GM19351 (cell line): Measurements from ENCODE around the gene VMP1.
"Not testable (repeated sequence)": the region's sequence is repeated elsewhere in the genome, so short reads cannot be mapped to it uniquely, and the experiment has no call there.

Experiments used
- ATAC-seq: cut with Tn5 transposase; IDR thresholded peaks from one replicate; pipeline ENCODE4 v1.9.1; 2021; ENCODE audit warnings: mild to moderate bottlenecking, moderate library complexity; ENCODE audit not compliant: unreplicated experiment

VMP1 gene

DNA sequence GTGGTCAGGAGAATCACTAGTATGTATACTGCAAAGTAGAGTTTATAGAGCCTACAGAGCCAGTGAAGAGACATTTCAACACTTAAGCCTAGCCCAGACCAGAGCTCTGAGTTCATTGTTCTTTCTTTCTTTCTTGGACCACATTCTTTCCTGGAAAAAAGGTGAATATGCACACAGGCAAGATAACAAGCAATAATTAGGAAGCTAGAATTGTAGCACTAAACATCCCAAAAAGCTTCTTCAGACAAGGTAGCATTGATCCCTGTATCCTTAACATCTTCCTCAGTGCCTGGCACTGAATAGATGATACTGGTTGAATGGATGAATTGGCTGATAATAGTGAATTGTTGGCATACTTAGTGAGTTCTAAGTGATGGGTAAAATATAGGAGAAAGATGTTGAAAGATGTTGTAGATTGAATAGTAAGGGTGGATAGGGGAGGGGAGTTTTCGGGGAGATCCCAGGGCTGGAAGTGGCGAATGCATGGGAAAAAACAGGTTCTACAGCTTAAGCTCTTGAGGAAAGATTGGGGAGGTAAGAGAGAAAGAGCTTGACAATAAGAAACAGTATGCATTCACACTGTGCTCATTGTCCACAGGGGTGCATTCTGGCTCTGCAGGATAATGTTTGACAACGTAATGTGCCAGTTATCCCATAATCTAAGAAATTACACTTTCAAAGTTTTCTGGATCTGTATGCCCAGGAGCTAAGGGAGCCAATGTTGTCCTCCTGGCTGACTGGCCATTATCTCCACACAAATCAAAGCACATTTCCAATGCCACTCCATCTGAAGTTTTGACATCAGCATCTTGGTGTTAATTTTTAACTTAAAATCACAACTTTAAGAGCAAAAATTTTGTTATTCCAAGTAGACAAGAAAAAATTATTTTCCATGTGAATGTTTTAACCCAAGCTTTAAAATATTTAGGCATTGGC is 149.7 kb downstream of the VMP1 start:
- no peak for ATAC-seq

- ATAC-seq: no peak
Observed at GRCh38 chr17:59858167-59858816, 150.8 kb downstream of the VMP1 start.

DNA sequence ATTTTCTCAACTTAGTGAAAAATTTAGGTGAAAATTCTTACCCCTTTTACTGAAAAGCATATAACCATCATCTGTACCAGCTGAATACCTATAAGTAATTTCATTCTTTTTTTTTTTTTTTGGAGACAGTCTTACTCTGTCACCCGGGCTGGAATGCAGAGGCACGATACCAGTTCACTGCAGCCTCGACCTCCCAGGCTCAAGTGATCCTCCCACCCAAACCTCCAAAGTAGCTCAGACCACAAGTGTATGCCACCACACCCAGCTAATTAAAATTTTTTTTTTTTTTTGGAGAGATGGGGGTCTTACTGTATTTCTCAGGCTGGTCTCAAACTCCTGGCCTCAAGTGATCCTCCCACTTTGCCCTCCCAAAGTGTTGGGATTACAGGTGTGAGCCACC is 151.5 kb downstream of the VMP1 start:
- ATAC-seq: no peak

- no peak for ATAC-seq
Observed at GRCh38 chr17:59859444-59860025, 152.1 kb downstream of the VMP1 start.

DNA sequence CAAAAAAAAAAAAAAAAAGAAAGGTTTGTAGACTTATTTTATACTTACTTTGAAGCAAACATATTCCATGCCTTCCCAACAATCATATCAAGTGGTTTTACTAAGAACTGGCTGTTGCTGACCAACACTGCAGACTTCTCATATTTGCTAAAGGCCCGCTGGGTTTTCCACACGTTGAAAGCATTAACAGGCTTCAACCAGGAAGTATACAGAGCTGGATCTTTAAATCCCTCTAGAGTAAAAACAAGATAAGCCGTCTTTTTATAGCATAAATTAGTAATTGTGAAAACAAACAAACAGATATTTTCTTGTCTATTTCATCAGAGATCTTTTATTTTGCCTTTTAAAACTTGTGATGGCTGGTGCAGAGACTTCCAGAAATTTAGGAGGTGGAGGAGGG is 156.2 kb downstream of the VMP1 start:
- no peak for ATAC-seq

GRCh38 chr17:59869941-59870218 is 162.4 kb downstream of the VMP1 start:
- ATAC-seq: no peak

DNA sequence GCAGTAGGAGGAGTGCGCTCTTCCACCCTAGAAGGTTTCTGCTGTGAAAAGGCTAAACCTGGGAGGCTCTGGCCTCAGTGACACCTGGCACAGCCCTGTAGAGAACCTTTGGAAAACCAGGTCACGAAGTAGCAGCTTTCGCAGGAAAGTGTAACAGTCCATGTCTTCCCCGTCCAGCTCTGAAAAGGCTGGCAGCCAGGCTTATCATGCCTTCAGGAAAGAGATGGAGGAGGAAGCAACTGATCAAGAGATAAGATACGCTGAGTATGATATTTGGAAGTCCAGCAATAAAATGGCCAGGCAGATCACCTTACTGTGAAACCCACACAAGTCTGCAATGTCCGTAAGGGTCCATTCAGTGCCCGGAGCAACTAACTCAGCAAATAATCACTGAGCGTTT is 163.0 kb downstream of the VMP1 start:
- no peak for ATAC-seq

DNA sequence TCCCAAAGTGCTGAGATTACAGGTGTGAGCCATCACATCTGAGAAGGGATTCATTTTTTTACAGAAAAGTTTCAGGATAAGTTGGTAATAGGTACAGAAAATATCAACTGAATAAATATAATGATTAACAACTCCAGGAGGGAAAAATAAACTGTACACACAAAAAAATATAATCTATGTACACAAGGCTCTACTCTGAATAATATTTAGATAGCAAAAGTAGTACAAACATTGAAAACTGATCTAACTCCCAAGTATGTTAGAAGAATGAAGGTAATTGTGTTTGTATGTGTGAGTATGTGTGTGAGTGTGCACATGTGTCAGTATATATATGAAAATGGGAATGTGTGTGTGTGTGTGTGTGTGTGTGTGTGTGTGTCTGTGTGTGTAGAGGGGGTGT is 164.9 kb downstream of the VMP1 start:
- ATAC-seq: no peak

GRCh38 chr17:59873414-59873813 is 166.0 kb downstream of the VMP1 start:
- ATAC-seq: not testable (repeated sequence)

DNA sequence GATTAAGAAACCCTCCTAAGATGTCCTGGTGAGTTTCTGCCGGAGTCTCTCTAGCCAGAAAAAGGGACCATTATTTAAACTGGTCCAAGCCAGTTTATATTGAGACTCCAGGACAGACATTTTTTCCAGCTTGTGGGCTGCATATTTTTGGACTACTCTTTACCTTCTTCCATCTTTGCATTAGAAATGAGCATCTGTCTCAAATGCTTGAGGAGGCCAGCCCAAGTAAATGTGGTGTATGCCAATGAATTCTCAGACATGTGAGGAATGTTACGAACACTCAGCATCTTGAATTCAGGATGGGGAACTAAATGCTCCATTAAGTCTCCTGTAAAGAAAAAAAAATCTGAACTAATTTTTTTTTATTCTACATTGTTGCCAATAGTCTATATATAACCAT is 166.9 kb downstream of the VMP1 start:
- ATAC-seq: no peak

DNA sequence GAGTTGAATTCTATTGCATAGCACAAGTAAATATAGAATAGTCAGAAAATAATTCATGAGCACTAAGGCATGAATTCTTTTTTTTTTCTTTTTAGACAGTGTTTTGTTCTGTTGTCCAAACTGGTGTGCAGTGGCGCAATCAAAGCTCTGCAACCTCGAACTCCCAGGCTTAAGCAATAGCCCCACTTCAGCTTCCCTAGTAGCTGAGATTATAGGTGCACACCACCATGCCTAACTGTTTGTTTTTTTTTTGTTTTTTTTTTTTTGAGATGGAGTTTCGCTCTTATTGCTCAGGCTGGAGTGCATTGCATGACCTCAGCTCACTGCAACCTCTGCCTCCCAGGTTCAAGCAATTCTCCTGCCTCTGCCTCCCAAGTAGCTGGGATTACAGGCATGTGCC is 168.7 kb downstream of the VMP1 start:
- no peak for ATAC-seq

DNA sequence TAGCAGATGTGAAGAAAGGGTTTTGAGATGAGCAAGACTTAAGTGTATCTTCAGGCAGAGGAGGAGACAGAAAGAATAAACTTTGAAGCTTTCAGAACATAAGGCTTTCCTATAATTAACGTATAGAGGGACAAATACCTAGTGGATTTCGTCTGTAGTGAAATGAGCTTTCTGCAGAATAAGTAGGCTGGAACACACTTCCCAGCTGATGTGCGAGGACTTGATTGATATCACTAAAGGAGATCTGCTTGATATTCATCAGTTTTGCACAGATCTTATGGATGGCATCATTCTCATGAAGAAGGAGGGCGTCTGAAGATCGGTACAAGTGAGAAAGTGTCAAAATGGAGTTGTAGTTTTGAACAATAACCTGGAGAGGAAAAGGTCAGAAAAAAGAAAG is 170.5 kb downstream of the VMP1 start:
- no peak for ATAC-seq

- no peak for ATAC-seq
Observed at GRCh38 chr17:59878624-59879023, 171.2 kb downstream of the VMP1 start.

- no peak for ATAC-seq
Observed at GRCh38 chr17:59884861-59885260, 177.4 kb downstream of the VMP1 start.

GRCh38 chr17:59888145-59888750 is 180.8 kb downstream of the VMP1 start:
- ATAC-seq: no peak

DNA sequence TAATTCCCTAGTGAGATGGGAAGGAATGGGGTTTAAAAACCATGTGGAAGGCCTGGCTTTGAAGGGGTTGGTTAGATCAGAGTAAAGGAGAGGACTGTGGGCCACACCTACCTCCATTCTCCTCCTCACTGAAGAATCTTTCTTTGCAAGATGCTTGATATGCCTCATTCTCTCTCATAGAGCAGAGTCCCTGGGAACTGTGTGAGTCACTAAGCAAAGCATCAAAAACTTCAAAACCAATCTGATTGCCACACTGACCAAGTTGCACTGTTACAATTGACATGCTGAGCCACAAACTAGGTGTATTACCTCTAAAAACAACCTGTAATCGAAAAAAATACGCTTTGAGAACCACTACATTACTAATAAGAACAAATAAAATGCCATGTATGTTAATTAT is 183.3 kb downstream of the VMP1 start:
- ATAC-seq: no peak
